ENCODE measurements around the gene SUMO2. TPM values are rescaled to one million over a fixed set of nuclear protein-coding genes. Genes with fewer than 3 reads are reported as not detected.

The SUMO2 gene
- total RNA-seq, 4 donors from 2014 or later, result 38.1 to 62.9 (median 59.8) TPM

DNA sequence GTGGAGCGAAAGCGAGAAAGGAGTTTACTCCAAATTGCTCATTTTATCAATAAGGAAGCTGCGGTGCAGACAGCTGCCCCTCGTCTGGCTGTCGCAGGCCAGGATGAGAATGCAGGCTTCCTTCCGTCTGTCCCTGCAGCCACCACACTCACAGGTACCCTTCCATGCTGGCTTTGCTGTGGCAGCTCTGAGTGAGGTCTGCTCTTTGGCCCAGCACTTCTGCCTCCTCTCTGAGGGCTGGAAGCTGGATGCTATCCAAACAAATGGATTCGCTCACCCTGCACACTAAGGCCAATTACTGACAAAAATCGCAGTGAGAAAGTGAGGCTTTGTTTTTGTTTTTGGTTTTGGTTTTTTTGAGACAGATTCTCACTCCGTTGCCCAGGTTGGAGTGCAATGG is 66.0 kb downstream of the SUMO2 start:
- peaks cover 0 to 46% (median 14%) of the 10 kb centered on the region in 4 donors for H3K4me1 ChIP-seq
- TF ChIP-seq POLR2A (IDR thresholded peaks at IDR 0.05), result no peak
- TF ChIP-seq EP300 (IDR thresholded peaks at IDR 0.05), result no peak
- TF ChIP-seq, protein P1, sequence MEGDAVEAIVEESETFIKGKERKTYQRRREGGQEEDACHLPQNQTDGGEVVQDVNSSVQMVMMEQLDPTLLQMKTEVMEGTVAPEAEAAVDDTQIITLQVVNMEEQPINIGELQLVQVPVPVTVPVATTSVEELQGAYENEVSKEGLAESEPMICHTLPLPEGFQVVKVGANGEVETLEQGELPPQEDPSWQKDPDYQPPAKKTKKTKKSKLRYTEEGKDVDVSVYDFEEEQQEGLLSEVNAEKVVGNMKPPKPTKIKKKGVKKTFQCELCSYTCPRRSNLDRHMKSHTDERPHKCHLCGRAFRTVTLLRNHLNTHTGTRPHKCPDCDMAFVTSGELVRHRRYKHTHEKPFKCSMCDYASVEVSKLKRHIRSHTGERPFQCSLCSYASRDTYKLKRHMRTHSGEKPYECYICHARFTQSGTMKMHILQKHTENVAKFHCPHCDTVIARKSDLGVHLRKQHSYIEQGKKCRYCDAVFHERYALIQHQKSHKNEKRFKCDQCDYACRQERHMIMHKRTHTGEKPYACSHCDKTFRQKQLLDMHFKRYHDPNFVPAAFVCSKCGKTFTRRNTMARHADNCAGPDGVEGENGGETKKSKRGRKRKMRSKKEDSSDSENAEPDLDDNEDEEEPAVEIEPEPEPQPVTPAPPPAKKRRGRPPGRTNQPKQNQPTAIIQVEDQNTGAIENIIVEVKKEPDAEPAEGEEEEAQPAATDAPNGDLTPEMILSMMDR (IDR thresholded peaks at IDR 0.05), result no peak
- H3K36me3 ChIP-seq, result peaks cover 0 to 24% (median 0%) of the 10 kb centered on the region in 3 donors
- no peaks in the 10 kb centered on the region for H3K27me3 ChIP-seq
- WGBS, 2 donors, result 64 to 70% methylated on average over 9 of the region's 9 CpGs
- H3K27ac ChIP-seq, result no peak overlapping the region
- no peak overlapping the region for H3K4me3 ChIP-seq
- no peak for DNase-seq (ENCODE audit: low spot score in 2 of 2)
- H3K9me3 ChIP-seq, result no peaks in the 10 kb centered on the region

Small RNA genes within 50 kb of the gene (small RNA-seq; reads per million reads assigned to genes)
- not detected for gene RF00019

Other genes with a start within 250 kb of the SUMO2 start
- not detected for gene OTOP3, start 247.1 kb downstream of the SUMO2 start, total RNA-seq
- gene HID1, start 210.2 kb downstream of the SUMO2 start, total RNA-seq, result 10 to 100 TPM in 1 of 4 donors, 1 to 10 TPM in 3; 5.7 to 11.6 (median 8.9) TPM
- gene CDR2L, start 195.3 kb downstream of the SUMO2 start, total RNA-seq, result 10 to 100 TPM; 10.7 to 19.2 (median 13.9) TPM
- 10 to 100 TPM; 32.1 to 51.9 (median 46.0) TPM for gene MRPL58, start 170.3 kb downstream of the SUMO2 start, total RNA-seq
- 100 to 1,000 TPM; 171 to 241 (median 220) TPM for gene ATP5PD, start 136.0 kb downstream of the SUMO2 start, total RNA-seq
- gene KCTD2, start 135.7 kb downstream of the SUMO2 start, total RNA-seq, result 10 to 100 TPM; 24.9 to 33.5 (median 32.6) TPM
- gene SLC16A5, start 95.0 kb downstream of the SUMO2 start, total RNA-seq, result 10 to 100 TPM in 1 of 4 donors, 1 to 10 TPM in 3; 4.6 to 27.9 (median 7.7) TPM
- 10 to 100 TPM in 1 of 4 donors, 1 to 10 TPM in 3; 4.2 to 12.0 (median 8.3) TPM for gene ARMC7, start 73.0 kb downstream of the SUMO2 start, total RNA-seq
- gene NT5C, start 51.2 kb downstream of the SUMO2 start, total RNA-seq, result 100 to 1,000 TPM; 137 to 194 (median 166) TPM
- gene JPT1, start 28.4 kb downstream of the SUMO2 start, total RNA-seq, result 10 to 100 TPM; 13.5 to 53.4 (median 32.4) TPM
- 10 to 100 TPM; 38.1 to 68.6 (median 53.2) TPM for gene NUP85, start 22.7 kb upstream of the SUMO2 start, total RNA-seq
- 10 to 100 TPM; 45.5 to 66.0 (median 56.6) TPM for gene GGA3, start 78.6 kb upstream of the SUMO2 start, total RNA-seq
- gene MRPS7, start 78.9 kb upstream of the SUMO2 start, total RNA-seq, result 10 to 100 TPM; 31.2 to 36.6 (median 33.6) TPM
- gene MIF4GD, start 88.3 kb upstream of the SUMO2 start, total RNA-seq, result 10 to 100 TPM; 18.4 to 53.1 (median 41.0) TPM
- gene SLC25A19, start 106.5 kb upstream of the SUMO2 start, total RNA-seq, result 10 to 100 TPM; 16.7 to 23.1 (median 20.1) TPM
- 100 to 1,000 TPM in 3 of 4 donors, 10 to 100 TPM in 1; 77.6 to 139 (median 133) TPM for gene GRB2, start 222.7 kb upstream of the SUMO2 start, total RNA-seq